Psoas muscle (tissue), 8 donors: ENCODE measurements around the gene MED15. TPM values are rescaled to one million over a fixed set of nuclear protein-coding genes. Genes with fewer than 3 reads are reported as not detected.

Experiments used
- ATAC-seq, 4 donors: fragments of 200-7000 bp; cut with Tn5 transposase; one replicate each; pipeline ENCODE4 v1.9.1; 2020; ENCODE audit warnings: moderate library complexity in 3 of 4, mild to moderate bottlenecking in 2 of 4
- DNase-seq, 2 donors: peaks; one replicate each; pipeline ENCODE4 v3.0.0-alpha.2; 2020
- H3K27ac ChIP-seq: fragments of 200-600 bp; one replicate; pipeline ENCODE4 v1.8.0; 2022
- H3K27me3 ChIP-seq, 3 donors: fragments of 200-600 bp in 1 of 3; one replicate each; pipeline versions ENCODE4 v1.6.1 to v1.8.0; 2013 to 2022; ENCODE audit warnings: low read length in 2 of 3, mild to moderate bottlenecking in 2 of 3, moderate library complexity in 1 of 3; ENCODE audit not compliant: insufficient read depth in 3 of 3
- H3K36me3 ChIP-seq, 2 donors: fragments of 200-600 bp in 1 of 2; one replicate each; pipeline versions ENCODE4 v1.6.1 to v1.8.0; 2013 to 2022; ENCODE audit warnings: low read depth in 1 of 2, mild to moderate bottlenecking in 1 of 2, moderate library complexity in 1 of 2; ENCODE audit not compliant: insufficient read depth in 1 of 2
- H3K4me1 ChIP-seq: fragments of 200-600 bp; one replicate; pipeline ENCODE4 v1.8.0; 2022
- H3K4me3 ChIP-seq: fragments of 200-600 bp; one replicate; pipeline ENCODE4 v1.8.0; 2022; ENCODE audit warnings: mild to moderate bottlenecking
- H3K9me3 ChIP-seq: fragments of 200-600 bp; one replicate; pipeline ENCODE4 v1.8.0; 2022
- CTCF ChIP-seq: fragments of 200-600 bp; IDR thresholded peaks from one replicate; pipeline ENCODE4 v1.8.0; 2022; ENCODE audit warnings: antibody characterized with exemption
- WGBS, 3 donors: extraction: QIAGEN DNeasy Blood & Tissue Kit; methylation state at CpG; one replicate each; pipeline versions ENCODE4 v1.1.6 to v1.1.7; 2013; 5-methylcytosine and 5-hydroxymethylcytosine counted together
- intact Hi-C, 2 donors: fragments of 100-400 bp; cut with DNase I; formaldehyde crosslinking; loops; one replicate each; pipeline versions ENCODE4 v1.11.0 to v1.14.2; 2022
- polyA plus RNA-seq, 3 donors: library from polyadenylated mRNA; stranded (reverse); fragments of 200-250 nt; gene quantifications; one replicate each; pipeline ENCODE4 v1.2.3, GENCODE V29; 2013
- total RNA-seq, 4 donors: library from RNA; stranded (reverse); fragmentation: NEBNext Ultra II Directional in 2 of 4; extraction: Animal tissue kit (Norgen Biotek cat#: 25700) in 2 of 4; gene quantifications; one replicate each; pipeline versions ENCODE4 v1.2.1 to v1.2.4, GENCODE V29; 2021 to 2023
- donor health status: healthy with polysubstance abuse.
- donor health status: DM: no; HTN: no; CAD: no; lungs with moderate emphysema.
- donor health status: Bipolar disorder and iron deficiency.
- donor health status: healthy.
- donor health status: DM: yes; HTN: yes; CAD: no.
- donor health status: DM: no; HTN: no; CAD: no.
- donor health status: DM: no; HTN: no; CAD: no.
- donor health status: DM: yes; HTN: yes; CAD: no.

The MED15 gene
- total and polyA plus RNA-seq, 7 donors: 33.8 to 94.8 (median 59.7) TPM

GRCh38 chr22:20494978-20495860 lies 12.2 kb upstream of the MED15 start, which contains the start of gene KLHL22:
Gene KLHL22, minus strand, starts transcription at chr22:20495795. Its CDS starts 6,584 bp downstream, at chr22:20489211.
- Histone ChIP-seq H3K27ac (peak within 1 kb of the TSS; percentile 97), H3K36me3 (peaks cover 0 to 10% of the 10 kb centered on the region in 2 donors), H3K4me1 (peaks cover 16% of the 10 kb centered on the region), H3K9me3 (no peaks in the 10 kb centered on the region), H3K27me3 (no peaks in the 10 kb centered on the region), H3K4me3 (peak within 1 kb of the TSS; percentile 90)
- no peak for TF ChIP-seq CTCF
- intact Hi-C loops: loop anchor here in 1 of 2 donors (10.0 kb wide), 1 partner anchor 200 kb away; no protein-coding TSS in a partner anchor
- peak; percentile 9 to 34 (median 27) for ATAC-seq
- WGBS, 3 donors: 0 to 1% (median 1%) methylated on average over 52 to 108 of the region's 108 CpGs
- DNase-seq: peak in 1 of 2 donors; percentile 66

- peaks cover under 1 to 18% of the 10 kb centered on the region in 2 donors for H3K36me3 ChIP-seq
- H3K9me3 ChIP-seq: no peaks in the 10 kb centered on the region
- peak overlapping the region; percentile 97 for H3K27ac ChIP-seq
- H3K4me3 ChIP-seq: peak overlapping the region; percentile 90
- no peaks in the 10 kb centered on the region for H3K27me3 ChIP-seq
- TF ChIP-seq CTCF: peak; percentile 85
- peaks cover 16% of the 10 kb centered on the region for H3K4me1 ChIP-seq
- intact Hi-C loops: loop anchor here (2.0 to 10.0 kb wide), 2 partner anchors 77 to 199 kb away; no protein-coding TSS in a partner anchor
- 0 to 1% (median 0%) methylated on average over 37 to 54 of the region's 54 CpGs for WGBS, 3 donors
- ATAC-seq: peak; percentile 93 to 96 (median 94)
- peak; percentile 92 to 95 for DNase-seq
Measured at GRCh38 chr22:20495861-20496681, 11.3 kb upstream of the MED15 start.

- H3K27ac ChIP-seq: no peak overlapping the region
- no peak overlapping the region for H3K4me3 ChIP-seq
- intact Hi-C loops: loop anchor here (2.0 to 10.0 kb wide), 2 partner anchors 79 to 197 kb away; no protein-coding TSS in a partner anchor
- peaks cover 2 to 32% of the 10 kb centered on the region in 2 donors for H3K36me3 ChIP-seq
- WGBS, 3 donors: 85 to 96% (median 86%) methylated on average over 3 of the region's 3 CpGs
- ATAC-seq (no peak), DNase-seq (no peak)
- no peaks in the 10 kb centered on the region for H3K27me3 ChIP-seq
- TF ChIP-seq CTCF: no peak
- peaks cover 13% of the 10 kb centered on the region for H3K4me1 ChIP-seq
- H3K9me3 ChIP-seq: no peaks in the 10 kb centered on the region
Measured at GRCh38 chr22:20497426-20497825, 10.0 kb upstream of the MED15 start.

- Histone ChIP-seq H3K36me3 (peaks cover 2 to 38% of the 10 kb centered on the region in 2 donors), H3K9me3 (no peaks in the 10 kb centered on the region), H3K4me3 (no peak overlapping the region), H3K27me3 (no peaks in the 10 kb centered on the region), H3K27ac (no peak overlapping the region), H3K4me1 (peaks cover 13% of the 10 kb centered on the region)
- WGBS, 3 donors: 56 to 65% (median 60%) methylated on average over 3 of the region's 3 CpGs
- no peak for TF ChIP-seq CTCF
- ATAC-seq: no peak
- intact Hi-C loops: loop anchor here in 1 of 2 donors (10.0 kb wide), 1 partner anchor 196 kb away; no protein-coding TSS in a partner anchor
- DNase-seq: no peak
Measured at GRCh38 chr22:20498913-20499312, 8.5 kb upstream of the MED15 start.
